H1 (cell line): Measurements from ENCODE around the gene TTC28. TPM values are rescaled to one million over a fixed set of nuclear protein-coding genes. Genes with fewer than 3 reads are reported as not detected.

Source experiments
- CTCF ChIA-PET: fragments of 300-600 bp; sonication (Branson Sonifier 250); formaldehyde crosslinking; loops from one replicate; lab custom pipeline; 2021; ENCODE audit not compliant: partially characterized antibody; lab: Charles Lee
- POLR2A ChIA-PET: fragments of 300-600 bp; sonication (Branson Sonifier 250); formaldehyde crosslinking; loops from one replicate; lab custom pipeline; 2021; ENCODE audit warnings: inconsistent platforms; ENCODE audit not compliant: partially characterized antibody; lab: Charles Lee
- DNase-seq, 2 experiments: peaks; one replicate each; pipeline versions ENCODE4 v3.0.0 to v3.0.0-alpha.2; 2010 to 2022; ENCODE audit warnings: low spot score in 2 of 2, low read depth in 1 of 2, mixed read lengths in 1 of 2
- FAIRE-seq: peaks from 2 replicates; lab custom pipeline; 2011; peaks lifted over from hg19 to GRCh38; lab: Jason Lieb, UNC
- H2AFZ ChIP-seq: 2 replicates; pipeline ENCODE4 v1.8.1; 2012; ENCODE audit warnings: low read length, inconsistent platforms
- H2AK5ac ChIP-seq: 2 replicates; pipeline ENCODE4 v1.6.1; 2013; ENCODE audit warnings: low read depth, low read length
- H2BK120ac ChIP-seq: replicated peaks from 2 replicates; pipeline ENCODE3; 2013; ENCODE audit warnings: low read depth, low read length, inconsistent platforms
- H2BK12ac ChIP-seq: 2 replicates; pipeline ENCODE4 v1.6.1; 2013; ENCODE audit warnings: low read depth, low read length
- H2BK15ac ChIP-seq: 2 replicates; pipeline ENCODE4 v1.6.1; 2013; ENCODE audit warnings: low read length
- H2BK20ac ChIP-seq: 2 replicates; pipeline ENCODE4 v1.6.1; 2013; ENCODE audit warnings: low read length
- H2BK5ac ChIP-seq: 2 replicates; pipeline ENCODE4 v1.6.1; 2013; ENCODE audit warnings: low read depth, low read length
- H3K14ac ChIP-seq: 2 replicates; pipeline ENCODE4 v1.6.1; 2013; ENCODE audit warnings: inconsistent platforms; ENCODE audit not compliant: insufficient read length
- H3K18ac ChIP-seq: 2 replicates; pipeline ENCODE4 v1.6.1; 2013; ENCODE audit warnings: low read length; ENCODE audit errors: extremely low read depth
- H3K23ac ChIP-seq: 2 replicates; pipeline ENCODE4 v1.6.1; 2013; ENCODE audit warnings: inconsistent platforms; ENCODE audit not compliant: insufficient read length
- H3K23me2 ChIP-seq: 2 replicates; pipeline ENCODE4 v1.6.1; 2013; ENCODE audit warnings: low read depth, low read length
- H3K27ac ChIP-seq: 2 replicates; pipeline ENCODE4 v1.6.1; 2011; ENCODE audit warnings: low read depth, low read length, inconsistent platforms
- H3K27me3 ChIP-seq, 4 experiments: replicated peaks in 1 of 4; 1 replicate in 1 of 4; 2 replicates in 3 of 4; pipeline versions ENCODE4 v1.6.1 to v1.8.1; 2011 to 2013; ENCODE audit warnings: low read length in 3 of 4, mild to moderate bottlenecking in 3 of 4, inconsistent platforms in 2 of 4, mixed read lengths in 2 of 4, moderate library complexity in 1 of 4; ENCODE audit not compliant: control insufficient read depth in 3 of 4, insufficient read depth in 3 of 4; ENCODE audit errors: extremely low read depth in 1 of 4
- H3K36me3 ChIP-seq, 4 experiments: 2 replicates each; pipeline versions ENCODE4 v1.6.1 to v1.8.1; 2011 to 2013; ENCODE audit warnings: mild to moderate bottlenecking in 4 of 4, low read length in 3 of 4, moderate library complexity in 2 of 4, control low read depth in 1 of 4, inconsistent platforms in 1 of 4; ENCODE audit not compliant: insufficient read depth in 4 of 4, control insufficient read depth in 2 of 4
- H3K4ac ChIP-seq: replicated peaks from 2 replicates; pipeline ENCODE3; 2013; ENCODE audit warnings: low read length, low read depth, mixed read lengths, inconsistent platforms; ENCODE audit not compliant: insufficient read length
- H3K4me1 ChIP-seq, 4 experiments: replicated peaks in 1 of 4; 1 replicate in 1 of 4; 2 replicates in 3 of 4; pipeline versions ENCODE4 v1.6.1 to v1.8.1; 2011 to 2013; ENCODE audit warnings: low read length in 3 of 4, inconsistent platforms in 2 of 4, mixed read lengths in 1 of 4; ENCODE audit not compliant: insufficient read depth in 4 of 4, control insufficient read depth in 3 of 4
- H3K4me2 ChIP-seq, 2 experiments: 2 replicates each; pipeline versions ENCODE4 v1.6.1 to v1.8.1; 2011 to 2013; ENCODE audit warnings: low read depth in 2 of 2, low read length in 2 of 2, control low read depth in 1 of 2, inconsistent platforms in 1 of 2, mild to moderate bottlenecking in 1 of 2; ENCODE audit not compliant: insufficient read depth in 1 of 2
- H3K4me3 ChIP-seq, 4 experiments: fragments of 200-600, 300-600 bp in 1 of 4; sonication (generic), shearing (Covaris generic), sonication (Bioruptor Twin) in 1 of 4; 2 replicates each; pipeline versions ENCODE4 v1.5.1 to v1.8.1; 2011 to 2016; ENCODE audit warnings: low read length in 4 of 4, low read depth in 3 of 4, control low read depth in 2 of 4, inconsistent platforms in 2 of 4, mild to moderate bottlenecking in 2 of 4, mixed read lengths in 1 of 4, moderate library complexity in 1 of 4; ENCODE audit not compliant: insufficient read depth in 2 of 4; ENCODE audit errors: extremely low read depth in 1 of 4
- H3K56ac ChIP-seq: replicated peaks from 2 replicates; pipeline ENCODE3; 2013; ENCODE audit warnings: low read depth, mild to moderate bottlenecking, mixed read lengths, low read length, inconsistent platforms; ENCODE audit not compliant: insufficient read length
- H3K79me1 ChIP-seq: 2 replicates; pipeline ENCODE4 v1.6.1; 2013; ENCODE audit warnings: low read depth, low read length, control low read depth
- H3K79me2 ChIP-seq, 2 experiments: 2 replicates each; pipeline versions ENCODE4 v1.6.1 to v1.8.1; 2012 to 2013; ENCODE audit warnings: low read length in 2 of 2, mild to moderate bottlenecking in 2 of 2, inconsistent platforms in 1 of 2; ENCODE audit not compliant: insufficient read depth in 2 of 2, control insufficient read depth in 1 of 2
- H3K9ac ChIP-seq, 4 experiments: replicated peaks in 1 of 4; 1 replicate in 1 of 4; 2 replicates in 3 of 4; pipeline versions ENCODE4 v1.6.1 to v1.8.1; 2011 to 2013; ENCODE audit warnings: low read depth in 3 of 4, low read length in 3 of 4, control low read depth in 2 of 4, mild to moderate bottlenecking in 2 of 4, moderate library complexity in 2 of 4, inconsistent platforms in 1 of 4; ENCODE audit errors: extremely low read depth in 1 of 4
- H3K9me3 ChIP-seq, 2 experiments: 2 replicates each; pipeline versions ENCODE4 v1.6.1 to v1.8.1; 2012 to 2013; ENCODE audit warnings: mild to moderate bottlenecking in 2 of 2, moderate library complexity in 2 of 2, control low read depth in 1 of 2, inconsistent platforms in 1 of 2, low read depth in 1 of 2, low read length in 1 of 2, mixed read lengths in 1 of 2; ENCODE audit not compliant: insufficient read depth in 2 of 2
- H4K20me1 ChIP-seq, 2 experiments: replicated peaks in 1 of 2; 2 replicates each; pipeline versions ENCODE3 to v1.8.1; 2011 to 2013; ENCODE audit warnings: inconsistent platforms in 2 of 2, low read length in 2 of 2, mild to moderate bottlenecking in 1 of 2; ENCODE audit not compliant: insufficient read depth in 2 of 2, control insufficient read depth in 1 of 2
- H4K5ac ChIP-seq: 2 replicates; pipeline ENCODE4 v1.6.1; 2013; ENCODE audit warnings: low read length, low read depth, mixed read lengths, inconsistent platforms; ENCODE audit not compliant: insufficient read length
- H4K8ac ChIP-seq: 2 replicates; pipeline ENCODE4 v1.8.0; 2013; ENCODE audit warnings: mild to moderate bottlenecking, moderate library complexity, low read length, inconsistent platforms; ENCODE audit not compliant: insufficient read depth; ENCODE audit errors: extremely low read depth
- H4K91ac ChIP-seq: replicated peaks from 2 replicates; pipeline ENCODE3; 2013; ENCODE audit warnings: low read length, mixed read lengths, inconsistent platforms; ENCODE audit not compliant: insufficient read length
- CREB1 ChIP-seq: IDR thresholded peaks from 2 replicates; pipeline ENCODE4 v1.6.1; 2012; ENCODE audit warnings: inconsistent platforms
- HDAC2 ChIP-seq, 2 experiments: fragments of 300-600 bp in 1 of 2; sonication (generic) in 1 of 2; IDR thresholded peaks; 2 replicates each; pipeline ENCODE4 v1.6.1; 2011 to 2012; ENCODE audit warnings: low read depth in 2 of 2, low read length in 2 of 2, mild to moderate bottlenecking in 2 of 2, moderate library complexity in 2 of 2, borderline replicate concordance in 1 of 2, inconsistent platforms in 1 of 2
- WGBS, 2 experiments: shearing (Covaris generic) in 1 of 2; methylation state at CpG; one replicate each; pipeline versions ENCODE4 v1.1.6 to v1.1.7; 2013 to 2015; ENCODE audit warnings: low lambda C conversion rate in 2 of 2, mixed read lengths in 2 of 2, inconsistent platforms in 1 of 2, low coverage in 1 of 2, missing lambda C conversion rate in 1 of 2; ENCODE audit not compliant: insufficient replicate concordance in 2 of 2, insufficient coverage in 1 of 2, insufficient read length in 1 of 2; ENCODE audit errors: extremely low coverage in 1 of 2, missing lambda C conversion rate in 1 of 2; 5-methylcytosine and 5-hydroxymethylcytosine counted together
- polyA plus RNA-seq, 7 experiments: library from polyadenylated mRNA; depleted of rRNA in 3 of 7; stranded (reverse) in 5 of 7; unstranded in 2 of 7; fragments of >200 nt in 5 of 7; fragments of 200-250 nt in 2 of 7; gene quantifications; 1 replicate in 5 of 7; 2 replicates in 1 of 7; 4 replicates in 1 of 7; pipeline versions ENCODE4 v1.2.1 to v1.2.3, GENCODE V29; 2011 to 2013; ENCODE audit warnings: missing spikeins in 2 of 7, mixed read lengths in 2 of 7
- total RNA-seq: library from RNA; stranded (reverse); fragmentation: NEBNext Ultra II Directional; extraction: Animal tissue kit (Norgen Biotek cat#: 25700); gene quantifications from 2 replicates; pipeline ENCODE4 v1.2.1, GENCODE V29; 2021

TTC28 gene
- total and polyA plus RNA-seq, 2 of the 8 experiments (the other 6 are each of a cell fraction or from before 2014, with no cell fraction given) = 2.6 to 12.6 TPM

DNA sequence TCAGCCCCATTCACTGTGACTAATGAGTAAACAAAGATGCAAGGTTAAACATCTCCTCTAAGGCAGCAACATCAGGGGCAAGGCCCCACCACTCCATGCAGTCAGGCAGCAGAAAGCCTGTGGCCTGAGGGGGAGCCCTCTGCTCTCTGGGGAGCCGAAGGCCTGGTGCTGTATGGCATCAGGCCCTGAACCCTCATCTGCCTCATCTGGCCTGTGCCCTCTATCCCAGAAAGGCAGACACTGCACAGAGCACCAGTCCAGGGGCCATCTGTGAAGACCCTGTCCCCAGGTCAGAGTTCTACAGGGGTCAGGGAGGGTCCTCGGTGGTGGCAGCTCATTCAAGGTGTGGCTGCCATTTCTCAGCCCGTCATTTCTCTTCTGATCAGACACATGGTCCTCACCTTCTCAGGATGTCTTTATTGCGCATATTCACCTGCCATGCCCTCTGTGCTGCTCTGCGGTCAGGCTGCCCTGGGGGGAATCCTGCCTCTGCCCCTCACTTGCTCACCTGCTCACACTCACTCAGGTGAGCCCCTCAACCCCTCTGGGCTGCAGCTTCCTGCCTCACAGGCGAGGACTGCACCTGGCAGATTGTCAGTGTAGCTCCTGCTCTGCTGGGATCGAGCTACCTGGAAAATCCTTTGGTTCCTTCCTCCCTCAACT, 657.5 kb downstream of the TTC28 start:
- H4K91ac ChIP-seq = no peak overlapping the region
- H2BK15ac ChIP-seq = no peak overlapping the region
- peaks cover 0 to 6% (median under 1%) of the 10 kb centered on the region in 4 experiments; a peak in 3 of 7 replicates for H3K4me1 ChIP-seq
- H3K23me2 ChIP-seq = no peaks in the 10 kb centered on the region
- POLR2A ChIA-PET = no interaction called here
- no peak overlapping the region for H3K23ac ChIP-seq
- H4K5ac ChIP-seq = no peak overlapping the region
- H4K8ac ChIP-seq = no peak overlapping the region
- H2BK120ac ChIP-seq = no peak overlapping the region
- H2AFZ ChIP-seq = no peak overlapping the region
- DNase-seq = no peak
- H3K56ac ChIP-seq = no peak overlapping the region
- TF ChIP-seq CREB1 (no peak), HDAC2 (IDR thresholded peaks at IDR 0.05; ENCODE audit: borderline replicate concordance in 1 of 2, low read depth in 2 of 2, low read length in 2 of 2) (no peak)
- TF ChIP-seq, all 59 proteins: peak for 0
- WGBS, 2 experiments = 89% methylated on average over 7 of the region's 7 CpGs; no CpG with 5 or more reads in 1 of the 2 experiments
- Histone ChIP-seq H2AK5ac (no peak overlapping the region), H3K9ac (no peak overlapping the region), H3K27ac (no peak overlapping the region), H3K4me2 (no peak overlapping the region), H3K9me3 (no peaks in the 10 kb centered on the region), H4K20me1 (peaks cover 0 to 1% of the 10 kb centered on the region in 2 experiments), H2BK20ac (no peak overlapping the region), H3K14ac (no peak overlapping the region), H3K79me2 (no peaks in the 10 kb centered on the region), H3K18ac (no peak overlapping the region), H2BK12ac (0 out of 2 replicates have a peak overlapping the region, but pooled peaks have one; percentile 9), H3K27me3 (no peaks in the 10 kb centered on the region), H3K4me3 (no peak overlapping the region), H3K4ac (no peak overlapping the region), H2BK5ac (no peak overlapping the region), H3K36me3 (no peaks in the 10 kb centered on the region), H3K79me1 (no peaks in the 10 kb centered on the region)
- no peak for FAIRE-seq
- CTCF ChIA-PET = interaction anchor here (1.1 to 5.3 kb wide), 4 partner anchors 11 to 31 kb away, joined by 3 to 48 read pairs (median 11); no protein-coding TSS in a partner anchor
